ENCODE data around the gene RARRES1.
A peak's percentile ranks its signal among the peaks of the same experiment; 100 is the strongest.

Gene RARRES1

GRCh38 chr3:158683230-158683962, 48.9 kb downstream of the RARRES1 start:
- no peak for DNase-seq

- DNase-seq = no peak
Observed at GRCh38 chr3:158680861-158681260, 51.4 kb downstream of the RARRES1 start.

- DNase-seq = no peak
Observed at GRCh38 chr3:158679547-158680000, 52.7 kb downstream of the RARRES1 start.

DNA sequence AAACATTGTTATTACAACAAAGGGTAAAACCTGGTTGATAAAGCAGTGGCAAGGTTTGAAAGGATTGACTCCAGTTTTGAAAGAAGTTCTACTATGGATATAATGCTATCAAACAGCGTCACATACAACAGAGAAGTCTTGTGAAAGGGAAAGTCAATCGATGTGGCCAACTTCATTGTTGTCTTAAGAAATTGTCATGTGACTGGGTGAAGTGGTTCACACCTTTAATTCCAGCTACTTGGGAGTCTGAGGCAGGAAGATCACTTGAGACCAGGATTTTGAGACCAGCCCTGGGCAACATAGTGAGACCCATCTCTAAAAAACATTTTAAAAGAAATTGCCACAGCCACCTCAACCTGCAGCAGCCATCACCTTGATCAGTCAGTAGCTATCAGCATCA, 53.6 kb downstream of the RARRES1 start:
- DNase-seq = no peak

GRCh38 chr3:158672215-158673176, 59.8 kb downstream of the RARRES1 start, which contains the start of gene LXN:
TSS of gene LXN (minus strand) at chr3:158672648. CDS start at chr3:158672478, 170 bp downstream.
- peak; percentile 80 for DNase-seq

- no peak for DNase-seq
Observed at GRCh38 chr3:158671821-158672214, 60.4 kb downstream of the RARRES1 start.

- no peak for DNase-seq
Observed at GRCh38 chr3:158668506-158668905, 63.8 kb downstream of the RARRES1 start.

GRCh38 chr3:158666416-158666815, 65.8 kb downstream of the RARRES1 start:
- DNase-seq = no peak

- no peak for DNase-seq
Observed at GRCh38 chr3:158663832-158664231, 68.4 kb downstream of the RARRES1 start.

DNA sequence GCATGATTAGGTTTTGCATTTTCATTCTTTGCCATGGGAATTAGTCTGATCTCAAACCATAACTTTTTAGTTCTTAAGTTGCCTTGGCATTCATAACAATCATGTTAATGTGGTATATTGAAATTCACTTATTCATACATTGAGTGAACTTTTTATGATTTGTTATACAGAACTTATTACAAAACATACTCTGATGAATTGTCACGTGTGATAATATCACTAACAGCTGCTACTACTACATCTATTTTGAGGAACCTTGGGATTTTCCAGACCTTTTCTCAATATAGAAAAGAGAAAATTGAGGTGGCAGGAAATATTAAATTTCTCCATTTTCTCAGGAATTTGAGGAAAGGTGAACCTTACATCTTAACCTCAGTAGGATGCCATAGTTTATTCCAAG, 69.0 kb downstream of the RARRES1 start:
- no peak for DNase-seq

GRCh38 chr3:158660711-158661110, 71.5 kb downstream of the RARRES1 start:
- DNase-seq = no peak

DNA sequence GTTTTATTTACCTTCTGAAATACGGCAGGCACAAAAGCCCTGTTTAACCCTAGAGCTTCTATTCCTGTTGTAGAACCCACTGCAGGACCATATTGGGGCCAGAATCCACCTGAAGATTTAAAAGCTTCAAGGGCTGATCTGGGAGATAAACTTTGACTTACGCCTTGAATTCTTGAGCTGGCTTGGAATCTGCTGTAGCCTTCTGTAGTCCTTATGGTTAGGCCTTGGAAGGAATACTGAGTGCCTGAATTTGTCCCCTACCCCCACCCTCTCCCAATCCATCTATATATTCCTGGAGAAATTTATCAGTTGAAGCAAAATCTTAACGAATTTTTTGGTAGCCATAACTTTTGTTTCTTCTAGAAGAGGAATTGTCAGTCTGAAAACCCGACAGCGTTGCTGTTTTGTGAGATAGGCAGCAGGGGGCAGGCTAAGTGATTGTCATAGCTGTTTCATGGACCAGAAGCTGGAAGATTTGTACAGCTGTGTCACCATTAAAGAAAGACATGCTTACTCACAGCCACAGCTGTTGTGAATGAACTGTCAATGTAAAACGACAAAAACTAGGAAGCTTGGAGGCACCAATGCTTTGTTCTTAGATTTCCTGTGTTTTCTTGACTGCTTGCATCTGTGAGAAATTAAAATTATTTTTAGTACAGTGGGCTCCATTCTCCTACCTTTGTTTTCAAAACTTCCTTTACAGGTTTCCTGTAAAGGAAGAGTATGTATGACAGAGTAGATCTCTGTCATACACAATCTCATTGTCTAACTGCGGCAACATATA, 72.6 kb downstream of the RARRES1 start:
- peak; percentile 55 for DNase-seq

GRCh38 chr3:158658889-158659288, 73.4 kb downstream of the RARRES1 start:
- no peak for DNase-seq

- no peak for DNase-seq
Observed at GRCh38 chr3:158652463-158652862, 79.8 kb downstream of the RARRES1 start.

- no peak for DNase-seq
Observed at GRCh38 chr3:158651192-158651591, 81.1 kb downstream of the RARRES1 start.

DNA sequence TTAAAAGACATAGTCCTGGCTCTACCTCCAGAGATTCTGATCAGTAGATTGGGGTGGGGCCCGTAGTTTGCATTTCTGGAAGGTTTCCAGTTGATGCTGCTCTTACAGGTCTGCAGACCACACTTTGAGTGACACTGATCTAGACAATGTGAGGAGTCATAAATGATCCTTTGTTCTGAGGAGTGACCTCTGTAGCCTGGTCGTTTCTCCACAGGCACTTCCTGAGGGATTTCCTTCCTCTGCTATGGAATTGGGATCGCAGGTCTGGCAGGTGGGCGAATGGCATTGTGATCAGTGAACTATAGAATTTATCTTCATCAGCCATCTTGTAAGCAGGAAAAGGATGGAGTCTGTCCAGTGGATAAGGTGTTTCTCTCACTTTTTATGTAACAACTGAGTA, 82.5 kb downstream of the RARRES1 start:
- no peak for DNase-seq
